ENCODE results near the gene SLC13A4. TPM values are rescaled to one million over a fixed set of nuclear protein-coding genes. Genes with fewer than 3 reads are reported as not detected.

SLC13A4 gene
- total and polyA plus RNA-seq, 2 donors (not counting 1 experiment from before 2014, with no cell fraction given): 0.32 to 0.50 TPM

DNA sequence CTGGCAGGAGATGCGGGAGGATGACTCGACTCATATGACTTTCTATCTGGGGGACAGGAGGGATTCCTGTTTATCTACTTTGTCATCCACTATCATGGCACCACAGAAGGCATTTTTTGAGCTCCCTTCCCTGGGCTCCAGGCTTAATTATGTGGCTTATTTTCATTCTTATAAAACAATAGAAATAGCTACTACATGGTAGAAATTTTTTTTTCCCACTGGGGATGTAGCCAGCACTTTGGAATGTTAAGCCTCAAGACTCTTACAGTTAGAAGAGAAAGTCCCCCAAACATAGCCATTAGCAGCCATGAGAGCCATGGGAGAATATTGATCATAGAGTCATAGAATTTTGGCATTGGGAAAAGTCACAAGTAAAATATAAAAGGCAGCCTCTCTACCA is 35.3 kb upstream of the SLC13A4 start:
- Histone ChIP-seq H3K36me3 (ENCODE audit: control insufficient read depth, insufficient read depth, low read length) (no peaks in the 10 kb centered on the region), H3K27me3 (ENCODE audit: control insufficient read depth, insufficient read depth, low read length) (no peaks in the 10 kb centered on the region), H4K20me1 (ENCODE audit: control insufficient read depth, extremely low read depth, insufficient read depth, low read length) (no peaks in the 10 kb centered on the region), H3K4me1 (ENCODE audit: control insufficient read depth, extremely low read depth, insufficient read depth, low read length) (peaks cover 5% of the 10 kb centered on the region), H3K4me3 (replicated peaks in 1 of 4; ENCODE audit: control extremely low read depth in 1 of 4, insufficient read depth in 1 of 4, low read depth in 3 of 4, low read length in 4 of 4) (no peak overlapping the region), H2AFZ (ENCODE audit: low read length) (no peak overlapping the region), H3K9ac (ENCODE audit: insufficient read depth, low read length) (no peak overlapping the region), H3K79me2 (ENCODE audit: control insufficient read depth, insufficient read depth, low read length) (no peaks in the 10 kb centered on the region), H3K9me3 (ENCODE audit: control insufficient read depth, insufficient read depth, low read depth, low read length) (no peaks in the 10 kb centered on the region), H3K4me2 (ENCODE audit: extremely low read depth, insufficient read depth, low read length) (no peak overlapping the region), H3K27ac (ENCODE audit: insufficient read depth, low read length) (no peak overlapping the region)
- no peak for TF ChIP-seq EZH2 (IDR thresholded peaks at IDR 0.05; ENCODE audit: low read length, missing control alignments)
- TF ChIP-seq, protein P1, sequence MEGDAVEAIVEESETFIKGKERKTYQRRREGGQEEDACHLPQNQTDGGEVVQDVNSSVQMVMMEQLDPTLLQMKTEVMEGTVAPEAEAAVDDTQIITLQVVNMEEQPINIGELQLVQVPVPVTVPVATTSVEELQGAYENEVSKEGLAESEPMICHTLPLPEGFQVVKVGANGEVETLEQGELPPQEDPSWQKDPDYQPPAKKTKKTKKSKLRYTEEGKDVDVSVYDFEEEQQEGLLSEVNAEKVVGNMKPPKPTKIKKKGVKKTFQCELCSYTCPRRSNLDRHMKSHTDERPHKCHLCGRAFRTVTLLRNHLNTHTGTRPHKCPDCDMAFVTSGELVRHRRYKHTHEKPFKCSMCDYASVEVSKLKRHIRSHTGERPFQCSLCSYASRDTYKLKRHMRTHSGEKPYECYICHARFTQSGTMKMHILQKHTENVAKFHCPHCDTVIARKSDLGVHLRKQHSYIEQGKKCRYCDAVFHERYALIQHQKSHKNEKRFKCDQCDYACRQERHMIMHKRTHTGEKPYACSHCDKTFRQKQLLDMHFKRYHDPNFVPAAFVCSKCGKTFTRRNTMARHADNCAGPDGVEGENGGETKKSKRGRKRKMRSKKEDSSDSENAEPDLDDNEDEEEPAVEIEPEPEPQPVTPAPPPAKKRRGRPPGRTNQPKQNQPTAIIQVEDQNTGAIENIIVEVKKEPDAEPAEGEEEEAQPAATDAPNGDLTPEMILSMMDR (conservative IDR thresholded peaks at IDR 0.05 in 1 of 2, IDR thresholded peaks at IDR 0.05 in 1 of 2; ENCODE audit: low read depth in 1 of 2, low read length in 2 of 2): no peak
- peak in 1 of 2 donors; percentile 69 for DNase-seq (ENCODE audit: low read depth in 2 of 2)

DNA sequence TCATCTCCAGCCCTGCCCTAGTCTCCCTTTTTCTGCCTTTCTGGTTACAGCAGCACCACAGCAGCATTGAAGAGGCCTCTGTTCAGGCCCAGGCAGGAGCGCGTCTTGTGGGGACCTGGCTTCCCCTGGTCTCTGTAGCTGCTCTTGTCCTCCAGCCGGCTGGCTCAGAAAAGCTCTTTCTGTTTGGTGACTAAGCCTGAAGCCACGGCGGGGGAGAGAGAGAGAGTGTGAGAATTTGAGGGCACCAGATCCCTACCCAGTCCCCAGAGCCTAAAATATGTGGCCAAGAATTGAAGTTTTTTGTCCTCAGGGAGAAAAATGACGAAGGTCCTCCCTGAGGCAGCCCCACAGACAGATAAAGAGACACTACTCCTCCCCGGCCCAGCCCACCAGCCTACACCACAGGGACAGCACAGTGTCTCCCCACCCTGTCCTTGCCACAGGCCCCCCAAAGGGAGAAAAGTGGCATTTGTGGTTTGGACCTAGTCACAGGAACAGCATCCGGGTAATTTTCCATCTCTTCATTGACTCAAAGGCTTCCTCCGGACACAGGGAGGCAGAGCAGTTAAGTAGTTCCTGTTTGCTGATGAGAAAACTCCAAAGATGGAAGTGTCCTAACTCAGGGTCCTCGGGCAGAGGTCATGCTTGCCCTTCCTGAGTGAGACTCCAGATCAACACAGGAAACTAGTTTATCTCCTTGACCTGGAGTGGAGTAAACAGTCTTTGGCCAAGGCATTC is 33.9 kb upstream of the SLC13A4 start:
- Histone ChIP-seq H3K9me3 (ENCODE audit: control insufficient read depth, insufficient read depth, low read depth, low read length) (no peaks in the 10 kb centered on the region), H3K27me3 (ENCODE audit: control insufficient read depth, insufficient read depth, low read length) (no peaks in the 10 kb centered on the region), H3K36me3 (ENCODE audit: control insufficient read depth, insufficient read depth, low read length) (no peaks in the 10 kb centered on the region), H3K9ac (ENCODE audit: insufficient read depth, low read length) (no peak overlapping the region), H3K27ac (ENCODE audit: insufficient read depth, low read length) (no peak overlapping the region), H3K79me2 (ENCODE audit: control insufficient read depth, insufficient read depth, low read length) (no peaks in the 10 kb centered on the region), H3K4me2 (ENCODE audit: extremely low read depth, insufficient read depth, low read length) (no peak overlapping the region), H4K20me1 (ENCODE audit: control insufficient read depth, extremely low read depth, insufficient read depth, low read length) (no peaks in the 10 kb centered on the region), H2AFZ (ENCODE audit: low read length) (peak overlapping the region; percentile 28), H3K4me3 (replicated peaks in 1 of 4; ENCODE audit: control extremely low read depth in 1 of 4, insufficient read depth in 1 of 4, low read depth in 3 of 4, low read length in 4 of 4) (no peak overlapping the region), H3K4me1 (ENCODE audit: control insufficient read depth, extremely low read depth, insufficient read depth, low read length) (peaks cover 5% of the 10 kb centered on the region)
- no peak for TF ChIP-seq EZH2 (IDR thresholded peaks at IDR 0.05; ENCODE audit: low read length, missing control alignments)
- TF ChIP-seq, protein P1 (conservative IDR thresholded peaks at IDR 0.05 in 1 of 2, IDR thresholded peaks at IDR 0.05 in 1 of 2; ENCODE audit: low read depth in 1 of 2, low read length in 2 of 2): no peak
- peak; percentile 20 to 84 for DNase-seq (ENCODE audit: low read depth in 2 of 2)

DNA sequence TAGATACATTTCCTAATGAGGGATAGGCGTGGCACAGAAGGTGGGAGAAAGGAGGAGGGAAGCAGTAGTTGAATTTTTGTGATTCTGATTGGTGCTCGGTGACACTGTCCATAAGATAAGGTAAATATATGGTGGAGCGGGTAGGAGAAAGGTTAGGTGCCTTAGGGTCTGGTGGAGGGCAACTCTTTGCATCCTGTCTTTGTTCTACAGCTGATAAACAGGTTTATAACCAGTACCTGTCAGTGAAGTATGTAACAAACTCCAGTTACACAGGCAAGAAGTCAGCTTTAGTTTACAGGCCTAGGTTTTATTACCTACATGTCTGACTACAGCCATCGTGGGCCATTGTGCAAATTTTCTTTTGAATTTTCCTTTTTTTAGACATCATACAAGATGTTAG is 31.5 kb upstream of the SLC13A4 start:
- Histone ChIP-seq H3K4me1 (ENCODE audit: control insufficient read depth, extremely low read depth, insufficient read depth, low read length) (peaks cover 5% of the 10 kb centered on the region), H3K36me3 (ENCODE audit: control insufficient read depth, insufficient read depth, low read length) (no peaks in the 10 kb centered on the region), H3K4me3 (replicated peaks in 1 of 4; ENCODE audit: control extremely low read depth in 1 of 4, insufficient read depth in 1 of 4, low read depth in 3 of 4, low read length in 4 of 4) (no peak overlapping the region), H3K9me3 (ENCODE audit: control insufficient read depth, insufficient read depth, low read depth, low read length) (no peaks in the 10 kb centered on the region), H4K20me1 (ENCODE audit: control insufficient read depth, extremely low read depth, insufficient read depth, low read length) (no peaks in the 10 kb centered on the region), H3K4me2 (ENCODE audit: extremely low read depth, insufficient read depth, low read length) (no peak overlapping the region), H3K27me3 (ENCODE audit: control insufficient read depth, insufficient read depth, low read length) (no peaks in the 10 kb centered on the region), H3K79me2 (ENCODE audit: control insufficient read depth, insufficient read depth, low read length) (no peaks in the 10 kb centered on the region), H2AFZ (ENCODE audit: low read length) (no peak overlapping the region), H3K9ac (ENCODE audit: insufficient read depth, low read length) (no peak overlapping the region), H3K27ac (ENCODE audit: insufficient read depth, low read length) (no peak overlapping the region)
- no peak for DNase-seq (ENCODE audit: low read depth in 2 of 2)
- TF ChIP-seq, protein P1 (conservative IDR thresholded peaks at IDR 0.05 in 1 of 2, IDR thresholded peaks at IDR 0.05 in 1 of 2; ENCODE audit: low read depth in 1 of 2, low read length in 2 of 2): no peak
- TF ChIP-seq EZH2 (IDR thresholded peaks at IDR 0.05; ENCODE audit: low read length, missing control alignments): no peak

All from fibroblast of lung (primary cell).